ENCODE results near the gene MEA1.
"Not testable (repeated sequence)": the region's sequence is repeated elsewhere in the genome, so short reads cannot be mapped to it uniquely, and the experiment has no call there.

The MEA1 gene

DNA sequence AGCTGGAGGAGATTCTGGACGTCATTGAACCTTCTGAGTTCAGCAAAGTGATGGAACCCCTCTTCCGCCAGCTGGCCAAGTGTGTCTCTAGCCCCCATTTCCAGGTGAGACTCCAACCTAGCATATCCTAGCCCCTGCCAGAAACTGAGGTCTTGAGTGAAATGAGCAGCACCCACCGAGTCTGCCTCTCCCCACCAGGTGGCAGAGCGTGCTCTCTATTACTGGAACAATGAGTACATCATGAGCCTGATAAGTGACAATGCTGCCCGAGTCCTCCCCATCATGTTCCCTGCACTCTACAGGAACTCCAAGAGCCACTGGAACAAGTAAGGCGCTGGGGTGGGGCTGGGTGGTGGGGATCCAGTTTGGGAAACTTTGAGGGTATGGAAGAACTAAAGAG is 4.6 kb downstream of the MEA1 start:
- no peak for DNase-seq (ENCODE audit: low read depth)

DNA sequence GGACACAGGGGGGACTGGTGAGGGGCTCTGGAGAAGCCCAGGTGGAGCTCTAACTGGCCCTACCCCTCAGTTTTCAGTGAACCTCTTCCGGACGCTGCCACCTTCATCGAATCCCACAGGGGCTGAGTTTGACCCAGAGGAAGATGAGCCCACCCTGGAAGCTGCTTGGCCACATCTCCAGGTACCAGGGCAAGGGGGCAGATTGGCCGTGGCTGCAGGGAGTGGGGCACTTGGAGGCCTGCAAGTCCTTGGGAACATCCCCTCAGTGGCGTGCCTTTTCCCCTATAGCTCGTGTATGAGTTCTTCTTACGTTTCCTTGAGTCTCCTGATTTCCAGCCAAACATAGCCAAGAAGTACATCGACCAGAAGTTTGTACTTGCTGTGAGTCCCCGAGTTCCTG is 6.6 kb downstream of the MEA1 start:
- no peak for DNase-seq (ENCODE audit: low read depth)

DNA sequence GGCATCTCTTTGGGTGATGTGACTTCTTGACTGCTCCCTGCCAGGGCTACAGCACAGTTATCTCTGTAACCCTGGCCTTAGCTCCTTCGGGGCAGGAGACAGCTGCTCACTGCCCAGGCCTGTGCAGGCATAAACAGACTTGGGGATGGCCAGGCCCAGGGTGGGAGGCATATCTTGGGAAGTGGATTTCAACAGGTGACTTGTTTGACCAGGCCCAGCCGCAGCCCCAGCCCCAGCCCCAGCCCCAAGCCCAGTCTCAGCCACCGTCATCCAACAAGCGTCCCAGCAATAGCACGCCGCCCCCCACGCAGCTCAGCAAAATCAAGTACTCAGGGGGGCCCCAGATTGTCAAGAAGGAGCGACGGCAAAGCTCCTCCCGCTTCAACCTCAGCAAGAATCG is 7.5 kb downstream of the MEA1 start:
- no peak for DNase-seq (ENCODE audit: low read depth)

DNA sequence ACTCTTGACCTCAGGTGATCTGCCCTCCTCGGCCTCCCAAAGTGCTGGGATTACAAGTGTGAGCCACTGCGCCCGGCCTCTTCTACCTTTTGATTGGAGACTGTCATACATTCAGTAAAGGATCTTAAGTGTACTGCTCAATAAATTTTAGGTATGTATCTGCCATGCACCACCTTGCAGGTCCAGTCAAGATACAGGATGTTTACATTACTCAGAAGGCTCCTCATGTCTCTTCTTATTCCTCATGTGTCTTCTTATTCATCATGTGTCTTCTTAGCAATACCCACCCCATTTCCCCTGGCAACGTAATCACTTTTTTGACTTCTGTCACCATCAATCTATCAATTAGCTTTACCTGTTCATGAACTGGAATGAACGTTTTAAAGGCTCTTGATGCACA is 7.9 kb downstream of the MEA1 start:
- no peak for DNase-seq (ENCODE audit: low read depth)

DNA sequence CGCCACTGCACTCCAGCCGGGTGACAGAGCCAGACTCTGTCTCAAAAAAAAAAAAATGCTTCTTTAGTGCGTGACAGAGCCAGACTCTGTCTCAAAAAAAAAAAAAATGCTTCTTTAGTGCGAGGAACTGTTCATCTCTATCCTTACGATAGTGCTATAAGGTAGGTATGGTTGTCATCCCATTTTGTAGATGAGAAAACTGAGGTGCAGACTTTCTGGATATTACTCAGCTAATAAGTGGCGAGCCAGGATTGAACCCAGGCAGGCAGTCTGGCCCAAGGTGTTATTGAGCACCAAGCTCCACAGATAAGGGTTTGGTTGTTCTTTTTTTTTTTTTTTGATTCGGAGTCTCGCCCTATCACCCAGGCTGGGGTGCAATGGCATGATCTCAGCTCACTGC is 11.9 kb downstream of the MEA1 start:
- no peak for DNase-seq (ENCODE audit: low read depth)

DNA sequence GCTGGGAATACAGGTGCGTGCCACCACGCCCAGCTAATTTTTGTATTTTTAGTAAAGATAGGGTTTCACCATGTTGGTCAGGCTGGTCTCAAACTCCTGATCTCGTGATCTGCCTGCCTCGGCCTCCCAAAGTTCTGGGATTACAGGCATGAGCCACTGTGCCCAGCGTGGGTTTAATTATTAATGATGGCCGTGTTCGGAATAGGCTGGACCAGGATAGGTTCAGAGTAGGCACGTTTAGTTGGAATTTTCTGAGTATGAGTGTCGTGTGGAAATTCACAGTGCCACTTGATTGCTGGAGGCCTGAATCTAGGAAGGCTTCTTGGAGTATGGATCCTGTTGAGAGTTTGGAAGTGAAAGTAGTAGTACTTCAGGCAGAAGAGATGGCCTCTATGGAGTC is 15.5 kb downstream of the MEA1 start:
- DNase-seq (ENCODE audit: low read depth) = not testable (repeated sequence)

DNA sequence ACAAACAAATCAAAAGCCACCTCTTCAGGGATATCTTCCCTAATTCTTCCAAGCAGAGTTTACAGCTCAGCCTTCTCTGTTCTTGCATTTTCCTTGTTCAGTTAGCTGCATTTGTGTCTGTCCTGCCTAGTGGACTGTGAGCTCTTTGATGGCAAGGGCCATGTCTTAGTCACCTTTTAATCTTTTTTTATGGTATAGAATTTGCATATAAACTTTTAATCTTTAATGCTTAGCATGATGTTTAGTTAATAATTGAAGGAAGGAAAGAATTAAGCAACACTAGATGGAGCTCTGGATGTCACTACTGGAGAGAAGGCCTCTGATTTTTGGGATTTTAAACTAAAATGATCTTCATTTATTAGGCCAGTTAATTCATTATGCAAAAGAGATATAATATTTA is 17.2 kb downstream of the MEA1 start:
- no peak for DNase-seq (ENCODE audit: low read depth)

DNA sequence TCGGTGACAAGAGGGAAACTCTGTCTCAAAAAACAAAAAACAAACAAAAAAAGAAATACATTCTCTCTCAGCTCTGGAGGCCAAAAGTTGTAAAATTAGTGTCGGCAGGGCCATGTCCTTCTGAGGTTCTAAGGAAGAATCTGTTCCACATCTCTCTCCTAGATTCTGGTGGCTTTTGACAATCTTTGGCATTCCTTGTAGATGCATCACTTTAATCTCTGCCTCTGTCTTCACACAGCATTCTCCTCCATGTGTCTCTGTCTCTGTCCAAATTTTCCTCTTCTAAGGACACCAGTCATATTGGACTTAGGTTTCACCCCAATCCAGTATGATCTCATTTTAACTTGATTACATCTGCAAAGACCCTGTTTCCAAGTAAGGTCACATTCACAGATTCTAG is 20.3 kb downstream of the MEA1 start:
- no peak for DNase-seq (ENCODE audit: low read depth)

DNA sequence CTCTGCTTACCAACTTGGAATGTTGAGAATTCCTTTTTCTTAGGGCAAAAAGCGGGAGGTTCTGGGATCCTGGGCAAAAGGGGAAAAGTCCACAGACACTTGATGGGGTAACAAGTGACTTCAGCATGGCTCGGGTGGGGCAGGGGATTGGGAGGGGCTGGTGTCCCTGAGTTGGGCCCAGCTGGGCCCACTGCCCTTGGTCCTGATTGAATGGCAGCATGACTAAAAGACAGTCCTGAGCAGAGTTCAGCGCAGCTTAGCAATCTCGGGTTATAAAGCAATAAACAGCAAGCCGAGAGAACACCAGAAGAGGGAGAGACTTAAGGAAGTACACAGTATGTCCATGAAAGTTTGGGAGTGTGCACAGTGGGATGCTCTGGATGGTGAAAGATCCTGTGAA is 23.8 kb downstream of the MEA1 start:
- no peak for DNase-seq (ENCODE audit: low read depth)

DNA sequence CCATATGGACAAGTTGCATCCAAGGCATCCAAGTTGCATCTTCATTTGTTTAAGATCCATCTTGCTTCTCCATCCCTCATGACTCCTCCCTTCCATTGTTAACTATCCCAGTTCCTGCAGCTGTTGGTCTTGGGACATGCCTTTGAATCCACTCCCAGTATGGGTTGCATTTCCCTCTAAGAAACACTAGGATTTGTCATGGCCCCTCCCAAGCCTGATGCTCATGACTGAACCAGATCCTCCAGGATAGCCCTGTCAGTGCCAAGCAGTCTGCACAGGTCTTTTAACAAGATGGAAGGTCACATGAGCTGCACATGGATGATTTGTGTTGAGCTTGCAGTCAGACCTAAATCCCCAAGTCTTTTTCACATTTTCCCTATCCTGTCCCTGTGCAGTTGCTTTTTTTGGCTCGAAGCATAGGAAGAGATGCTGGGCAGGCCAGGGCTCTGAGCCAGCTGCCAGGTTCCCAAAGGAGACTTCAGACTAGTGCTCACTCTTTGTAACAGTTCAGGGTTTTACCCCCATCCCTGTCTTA is 25.2 kb downstream of the MEA1 start:
- peak; percentile 82 for DNase-seq (ENCODE audit: low read depth)

DNA sequence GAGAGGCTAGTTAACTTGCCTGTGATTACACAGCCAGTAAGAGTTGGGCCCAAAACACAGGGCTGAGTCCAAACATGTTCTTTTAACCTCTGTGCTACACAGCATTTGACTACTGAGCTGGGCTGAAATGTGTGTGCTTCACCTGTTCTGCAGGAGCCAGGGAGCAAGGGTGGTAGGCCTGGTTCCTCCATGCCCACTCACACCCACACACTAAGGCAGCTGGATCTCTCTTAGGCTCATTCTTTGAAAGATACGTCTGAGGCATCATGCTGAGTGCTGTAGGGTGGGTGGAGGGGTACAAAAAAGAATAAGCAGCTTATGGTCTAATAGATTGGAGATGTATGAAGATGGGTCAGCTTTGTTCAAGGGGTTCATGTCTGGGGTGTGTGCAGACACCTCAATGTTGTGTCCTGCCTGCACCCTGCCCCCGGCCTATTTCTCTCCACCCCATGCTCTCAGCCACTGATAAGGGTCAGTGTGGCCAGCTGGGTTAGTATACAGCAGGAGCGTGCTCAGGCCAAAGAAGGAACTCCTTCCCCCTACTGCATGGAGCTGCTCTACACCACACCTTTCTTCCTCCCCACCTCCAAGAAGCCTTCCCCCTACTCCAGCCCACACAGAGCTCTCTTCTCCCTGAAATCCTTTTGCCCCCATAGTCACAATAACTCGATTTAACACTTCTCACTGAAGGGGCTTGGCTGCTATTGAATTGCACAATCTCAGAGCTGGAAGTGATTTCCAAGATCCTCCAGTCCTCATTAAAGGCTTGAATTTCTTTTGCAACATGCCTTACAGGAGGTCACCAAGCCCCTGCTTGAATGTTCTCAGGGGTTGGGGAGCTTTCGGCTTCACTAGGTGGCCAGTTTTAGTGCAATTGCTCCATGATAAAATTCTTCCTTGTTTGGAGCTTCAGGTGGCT is 26.0 kb downstream of the MEA1 start:
- no peak for DNase-seq (ENCODE audit: low read depth)

DNA sequence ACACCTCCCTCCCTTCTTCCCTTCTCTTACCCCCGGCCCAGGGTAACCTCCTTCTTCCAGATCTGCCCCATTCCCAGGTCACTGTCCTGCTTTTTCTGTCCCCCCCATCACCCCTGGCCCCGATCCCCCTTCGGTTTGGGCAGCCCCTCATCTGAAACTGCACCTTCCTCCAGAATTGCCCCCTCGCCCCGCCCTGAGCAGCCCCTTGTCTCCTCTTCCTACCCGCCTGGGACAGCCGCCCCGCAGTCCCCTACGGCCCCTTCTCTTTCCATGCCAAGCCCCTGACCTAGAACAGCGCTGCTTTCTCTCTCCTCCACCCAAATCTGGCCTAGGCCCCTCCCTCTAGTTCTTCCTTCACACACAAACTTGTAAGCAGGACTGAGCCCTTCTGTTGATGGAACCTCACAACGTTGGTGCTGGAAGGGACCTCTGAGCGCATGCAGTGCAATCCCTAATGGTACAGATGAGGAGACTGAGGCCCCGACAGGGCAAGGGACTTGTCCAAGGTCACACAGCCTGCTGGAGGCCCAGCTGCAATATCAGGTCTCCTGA is 28.7 kb downstream of the MEA1 start:
- no peak for DNase-seq (ENCODE audit: low read depth)

DNA sequence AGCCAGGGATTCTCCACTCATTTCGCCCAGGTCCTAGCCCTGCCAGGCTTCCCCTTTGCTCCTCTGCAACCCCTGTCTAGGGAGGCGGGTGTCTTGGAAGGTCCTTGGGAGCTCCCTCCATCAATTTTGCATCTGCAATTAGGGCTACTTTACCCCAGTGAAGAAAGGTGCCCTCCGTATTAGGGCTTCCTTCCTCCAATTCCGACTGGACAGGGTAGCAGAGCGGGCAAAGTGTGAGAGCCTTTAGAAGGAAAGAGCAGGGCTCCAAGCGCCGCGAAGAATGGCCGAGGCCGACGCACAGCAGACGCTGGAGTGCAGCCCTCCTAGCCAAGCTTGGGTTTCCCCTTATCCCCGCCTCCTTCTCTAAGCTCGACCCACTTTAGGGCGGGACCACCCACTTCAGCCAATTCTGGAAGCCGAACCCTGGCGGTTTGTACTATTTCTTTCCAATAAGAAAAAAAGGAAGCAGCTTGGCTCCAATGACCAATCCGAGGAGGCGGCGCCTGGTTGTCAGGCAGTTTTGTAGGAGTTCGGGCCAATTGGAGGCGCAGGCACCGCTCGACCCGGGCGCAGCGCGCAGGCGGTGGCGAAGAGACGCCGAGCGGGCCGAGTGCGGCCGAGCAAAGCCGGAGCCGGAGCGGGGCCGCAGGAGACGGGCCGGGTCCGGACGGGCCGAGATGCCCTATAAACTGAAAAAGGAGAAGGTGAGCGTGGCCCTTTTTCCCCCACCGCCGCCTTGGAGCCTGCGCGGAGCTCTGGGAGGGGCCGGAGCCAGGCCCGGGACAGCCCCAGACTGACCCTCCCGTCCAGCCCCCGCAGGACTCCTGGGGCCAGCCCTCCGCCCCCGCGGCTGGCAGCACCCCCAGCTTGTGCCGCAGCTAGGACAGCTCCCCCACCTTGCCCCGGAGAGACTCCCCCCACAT is 29.5 kb downstream of the MEA1 start, which contains the start of gene PPP2R5D:
TSS of gene PPP2R5D (plus strand) at position 570 of the 923 bp plus-strand sequence. CDS start at position 678, 108 bp downstream.
- DNase-seq (ENCODE audit: low read depth) = peak; percentile 99

DNA sequence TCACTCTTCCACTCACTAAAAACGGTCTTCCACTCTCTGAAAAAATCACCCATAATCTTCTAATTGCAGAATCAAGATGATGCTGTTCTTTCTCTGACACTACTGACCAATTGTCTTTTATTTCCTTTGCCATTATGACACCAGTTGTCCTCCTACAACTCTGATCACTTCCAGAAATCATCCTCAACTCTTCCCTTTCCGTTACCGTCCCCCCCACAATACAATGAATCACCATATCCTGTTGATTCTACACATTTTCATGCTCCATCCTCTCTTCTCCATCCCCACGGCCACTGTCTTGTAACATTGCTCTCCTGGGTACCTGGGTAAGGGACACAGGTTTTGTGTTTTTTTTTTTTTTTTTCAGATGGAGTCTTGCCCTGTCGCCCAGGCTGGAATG is 31.9 kb downstream of the MEA1 start:
- no peak for DNase-seq (ENCODE audit: low read depth)

DNA sequence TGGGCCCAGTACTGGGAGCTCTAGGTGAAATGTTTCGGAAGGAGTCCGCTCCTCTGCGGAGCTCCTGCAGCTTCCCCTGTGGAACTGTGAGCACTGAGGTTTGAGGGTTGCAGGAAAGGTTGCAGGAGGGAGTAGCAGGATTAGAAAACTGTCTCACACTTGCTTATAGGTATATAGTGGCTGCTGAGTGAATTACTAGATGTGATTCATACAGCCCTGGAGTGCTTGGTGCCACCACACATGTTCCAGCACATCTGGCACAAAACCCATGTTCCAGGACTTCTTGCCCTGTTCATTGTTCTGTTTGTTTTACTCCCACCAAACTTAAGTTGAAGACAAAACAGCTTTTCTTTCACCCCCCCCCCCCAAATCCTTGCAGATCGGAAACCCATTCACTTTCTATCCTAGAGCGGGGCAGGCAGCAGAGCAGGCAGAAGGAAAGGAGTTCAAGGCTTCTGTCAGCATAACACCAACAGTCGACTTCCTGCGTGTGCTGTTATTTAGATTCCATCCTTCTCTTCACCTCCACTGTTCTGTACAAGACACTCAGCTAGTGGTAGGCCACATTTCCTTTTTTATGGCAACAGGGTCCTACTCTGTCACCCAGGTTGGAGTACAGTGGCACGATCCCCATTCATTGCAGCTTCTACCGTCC is 34.1 kb downstream of the MEA1 start:
- DNase-seq (ENCODE audit: low read depth) = no peak

DNA sequence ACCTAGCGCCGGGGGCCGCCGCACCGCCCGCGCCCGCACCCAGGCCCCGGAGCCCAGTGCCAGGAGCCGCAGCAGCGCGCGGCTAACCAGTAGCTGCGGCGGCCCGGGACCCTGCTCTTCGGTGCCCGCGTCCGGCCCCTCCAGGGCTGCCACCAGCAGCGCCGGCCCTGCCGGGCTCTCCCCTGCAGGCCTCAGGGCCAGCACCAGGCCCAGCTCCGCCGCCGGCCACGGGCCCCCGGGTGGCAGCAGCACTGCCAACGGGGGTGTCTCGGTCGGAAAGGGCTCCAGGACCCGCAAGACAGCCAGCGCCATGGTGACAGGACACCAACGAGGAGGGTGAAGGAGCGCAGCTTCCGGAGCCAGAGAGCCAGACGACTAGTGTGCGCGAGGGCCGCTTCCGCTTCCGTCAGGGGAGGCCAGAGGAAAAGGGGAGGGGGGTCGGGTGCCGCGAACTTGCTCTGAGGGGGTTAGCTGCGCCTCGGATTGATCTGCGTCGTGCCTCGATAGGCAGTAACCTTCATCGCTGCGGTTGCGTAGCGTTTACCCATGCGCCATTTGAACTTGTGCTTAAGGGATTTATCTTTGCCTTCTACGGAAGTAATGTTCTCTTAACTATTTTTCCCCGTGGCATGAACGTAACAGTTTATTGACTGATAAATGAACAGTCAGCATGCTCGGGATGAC is 34.8 kb downstream of the MEA1 start, which contains the start of gene PEX6:
TSS of gene PEX6 (minus strand) at position 343 of the 684 bp plus-strand sequence. CDS start at position 312, 31 bp downstream.
- peak; percentile 66 for DNase-seq (ENCODE audit: low read depth)

DNA sequence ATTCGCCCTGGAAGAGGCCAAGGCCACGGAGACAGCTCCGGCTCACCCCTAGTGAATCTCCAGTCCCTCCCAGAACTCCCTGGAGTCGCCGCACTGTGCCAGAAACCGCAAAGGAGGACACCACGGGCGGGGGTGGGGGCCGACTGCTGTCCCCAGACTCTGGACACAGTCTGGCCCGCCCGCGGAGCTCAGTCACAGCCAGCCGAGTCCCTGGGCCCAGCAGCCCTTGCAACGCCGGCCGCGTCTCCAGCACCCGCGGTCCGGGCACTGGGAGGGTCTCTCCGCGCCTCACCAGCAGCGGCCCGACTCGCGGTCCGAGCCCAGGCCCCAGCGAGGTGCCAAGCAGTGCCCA is 35.3 kb downstream of the MEA1 start:
- DNase-seq (ENCODE audit: low read depth) = no peak

DNA sequence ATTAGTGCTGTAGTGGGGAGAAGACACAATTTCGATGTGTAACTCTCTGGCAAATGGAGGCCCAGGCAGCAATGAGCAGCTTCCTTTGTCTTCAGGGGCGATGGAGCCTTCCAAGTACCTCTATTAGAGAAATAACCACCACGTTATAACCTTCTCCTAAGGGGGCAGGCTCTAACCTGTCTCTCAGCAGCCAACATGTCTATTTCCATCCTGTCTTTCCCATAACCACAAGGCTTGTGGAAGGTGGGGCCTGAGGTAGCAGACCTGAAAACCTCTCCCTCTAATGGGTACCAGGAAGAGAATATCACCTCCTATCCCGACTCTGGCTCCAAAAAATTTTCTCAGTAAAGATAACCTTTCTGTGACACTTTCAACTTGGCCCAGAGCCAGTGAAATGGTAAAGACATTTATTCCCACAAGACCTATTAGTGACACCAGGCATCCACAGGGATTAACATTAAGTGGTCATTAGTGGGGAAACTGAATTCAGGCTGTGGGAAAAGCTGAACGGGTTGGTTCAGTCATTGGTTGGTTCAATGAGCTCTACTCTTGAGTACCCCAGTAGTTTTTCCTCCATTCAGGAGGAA is 38.7 kb downstream of the MEA1 start:
- DNase-seq (ENCODE audit: low read depth) = no peak

DNA sequence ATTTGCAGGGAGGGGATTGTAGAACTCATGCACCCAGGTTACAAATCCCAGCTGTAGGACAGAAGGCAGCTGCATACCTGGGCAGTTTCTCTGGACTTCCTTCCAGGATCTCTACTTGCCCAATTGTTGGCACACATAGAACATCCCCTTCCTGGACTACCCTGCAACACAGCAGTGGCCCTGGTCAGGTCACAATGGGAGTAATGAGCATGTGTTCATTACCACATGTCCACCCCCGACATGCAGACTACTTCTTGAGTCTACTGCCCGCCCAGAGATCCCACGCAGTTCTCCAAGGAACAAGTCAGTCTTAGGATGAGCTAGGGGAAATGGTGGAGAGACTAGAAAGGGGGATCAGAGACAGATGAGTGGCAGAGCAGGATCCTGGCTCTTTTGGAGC is 39.8 kb downstream of the MEA1 start:
- DNase-seq (ENCODE audit: low read depth) = no peak

DNA sequence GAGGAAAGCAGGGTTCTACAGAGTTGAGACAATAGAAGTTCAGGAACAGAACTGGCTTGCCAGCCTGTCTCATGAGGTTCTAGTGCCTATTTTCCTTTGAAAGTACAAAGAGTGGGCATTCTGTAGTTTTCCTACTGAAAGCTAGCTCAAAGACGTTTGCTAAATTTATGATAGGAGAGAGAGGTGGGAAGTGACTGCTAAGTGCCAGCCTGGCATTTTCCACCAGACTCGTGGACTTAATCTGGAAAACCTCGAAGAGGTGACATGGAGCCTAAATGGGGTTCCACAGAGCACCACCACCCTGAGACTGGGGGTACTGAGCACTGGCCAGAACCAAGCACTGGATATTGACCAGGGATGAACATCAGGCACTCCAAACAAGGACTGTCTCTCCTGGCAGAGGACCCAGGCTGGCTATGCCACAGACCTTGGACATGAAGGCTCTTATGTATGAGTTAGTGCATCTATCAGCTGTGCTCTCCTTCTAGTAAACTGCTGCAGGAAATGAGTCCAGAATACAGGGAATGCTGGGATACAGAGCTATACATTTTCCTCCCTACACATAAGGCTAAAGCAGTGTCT is 41.9 kb downstream of the MEA1 start:
- DNase-seq (ENCODE audit: low read depth) = no peak
